ENCODE results near the gene FBXO27.

DNA sequence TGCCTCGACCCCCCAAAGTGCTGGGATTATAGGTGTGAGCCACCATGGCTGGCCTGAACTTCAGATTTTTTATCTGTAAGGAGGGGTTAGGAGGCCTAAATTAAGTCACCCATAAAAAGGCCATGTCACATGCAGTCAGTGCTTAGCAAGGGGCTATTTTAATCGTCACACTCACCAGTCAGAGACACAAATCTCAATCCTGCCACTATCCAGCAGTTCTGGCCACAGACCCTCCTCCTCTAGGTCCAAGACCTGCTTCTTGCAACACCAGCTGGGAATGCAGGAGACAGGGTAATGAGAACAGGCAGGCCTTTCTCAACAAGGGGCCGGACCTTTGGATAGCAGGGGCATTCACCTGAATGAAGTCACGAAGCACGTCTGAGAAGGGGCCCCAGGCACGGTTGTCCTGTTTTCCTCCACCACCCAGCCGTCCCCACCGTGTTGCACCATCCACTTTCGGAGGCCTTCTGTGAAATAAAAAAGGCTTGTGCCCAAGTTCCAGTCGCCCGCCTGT, 1.4 kb downstream of the FBXO27 start:
- TF ChIP-seq, protein P1, sequence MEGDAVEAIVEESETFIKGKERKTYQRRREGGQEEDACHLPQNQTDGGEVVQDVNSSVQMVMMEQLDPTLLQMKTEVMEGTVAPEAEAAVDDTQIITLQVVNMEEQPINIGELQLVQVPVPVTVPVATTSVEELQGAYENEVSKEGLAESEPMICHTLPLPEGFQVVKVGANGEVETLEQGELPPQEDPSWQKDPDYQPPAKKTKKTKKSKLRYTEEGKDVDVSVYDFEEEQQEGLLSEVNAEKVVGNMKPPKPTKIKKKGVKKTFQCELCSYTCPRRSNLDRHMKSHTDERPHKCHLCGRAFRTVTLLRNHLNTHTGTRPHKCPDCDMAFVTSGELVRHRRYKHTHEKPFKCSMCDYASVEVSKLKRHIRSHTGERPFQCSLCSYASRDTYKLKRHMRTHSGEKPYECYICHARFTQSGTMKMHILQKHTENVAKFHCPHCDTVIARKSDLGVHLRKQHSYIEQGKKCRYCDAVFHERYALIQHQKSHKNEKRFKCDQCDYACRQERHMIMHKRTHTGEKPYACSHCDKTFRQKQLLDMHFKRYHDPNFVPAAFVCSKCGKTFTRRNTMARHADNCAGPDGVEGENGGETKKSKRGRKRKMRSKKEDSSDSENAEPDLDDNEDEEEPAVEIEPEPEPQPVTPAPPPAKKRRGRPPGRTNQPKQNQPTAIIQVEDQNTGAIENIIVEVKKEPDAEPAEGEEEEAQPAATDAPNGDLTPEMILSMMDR (IDR thresholded peaks at IDR 0.05), result no peak
- TF ChIP-seq POLR2AphosphoS5 (IDR thresholded peaks at IDR 0.05) (no peak), POLR2A (IDR thresholded peaks at IDR 0.05; ENCODE audit: low read depth) (no peak)
